GM12878 (cell line): ENCODE results near the gene CD86. TPM values are rescaled to one million over a fixed set of nuclear protein-coding genes. Genes with fewer than 3 reads are reported as not detected.

Experiments
- ATAC-seq: fragments of 200-7000 bp; cut with Tn5 transposase; 3 replicates; pipeline ENCODE4 v1.9.1; 2020; ENCODE audit warnings: mild to moderate bottlenecking, moderate library complexity
- BruUV-seq: library from RNA; stranded (reverse); fragments of 400-500 nt; replicated peaks from 2 replicates; lab custom pipeline; 2021; lab: Mats Ljungman, UMichigan
- CTCF ChIA-PET: fragments of 300-600 bp; sonication (Branson Sonifier 250); formaldehyde crosslinking; extraction: SDS; loops from one replicate; lab custom pipeline; 2021; ENCODE audit warnings: inconsistent platforms; lab: Yijun Ruan, JAX
- POLR2A ChIA-PET: fragments of 350-600 bp; formaldehyde crosslinking; extraction: SDS; loops from one replicate; lab custom pipeline; 2021; ENCODE audit warnings: inconsistent platforms; lab: Charles Lee
- RAD21 ChIA-PET: fragments of 300-600 bp; sonication (Branson Sonifier 250); formaldehyde crosslinking; loops from one replicate; lab custom pipeline; 2023; ENCODE audit warnings: antibody characterized with exemption; ENCODE audit not compliant: unreplicated experiment; lab: Charles Lee
- SMC1A ChIA-PET: fragments of 300-600 bp; sonication (Branson Sonifier 250); formaldehyde crosslinking; loops from one replicate; lab custom pipeline; 2023; ENCODE audit not compliant: unreplicated experiment, uncharacterized antibody; lab: Charles Lee
- DNase-seq: peaks from one replicate; pipeline ENCODE4 v3.0.0-alpha.2; 2011; ENCODE audit warnings: low read depth, low spot score
- FAIRE-seq: peaks from 3 replicates; lab custom pipeline; 2011; peaks lifted over from hg19 to GRCh38; lab: Jason Lieb, UNC
- H2AFZ ChIP-seq: 2 replicates; pipeline ENCODE4 v1.6.0; 2011; ENCODE audit warnings: low read depth, low read length, control low read depth; ENCODE audit not compliant: control insufficient read depth
- H3K27ac ChIP-seq: 2 replicates; pipeline ENCODE4 v1.5.1; 2011; ENCODE audit warnings: control low read depth; ENCODE audit not compliant: control insufficient read depth, insufficient read depth
- H3K27me3 ChIP-seq, 2 experiments: replicated peaks in 1 of 2; 2 replicates each; pipeline versions ENCODE4 v1.6.0 to v1.6.1; 2011; ENCODE audit warnings: low read length in 1 of 2; ENCODE audit not compliant: control insufficient read depth in 2 of 2, insufficient read depth in 2 of 2
- H3K36me3 ChIP-seq, 2 experiments: 2 replicates each; pipeline ENCODE4 v1.5.1; 2011; ENCODE audit warnings: low read length in 1 of 2; ENCODE audit not compliant: control insufficient read depth in 2 of 2, insufficient read depth in 2 of 2
- H3K4me1 ChIP-seq: 2 replicates; pipeline ENCODE4 v1.6.1; 2011; ENCODE audit warnings: mild to moderate bottlenecking, low read length, moderate library complexity, mixed read lengths; ENCODE audit not compliant: control insufficient read depth, insufficient read depth
- H3K4me2 ChIP-seq: 2 replicates; pipeline ENCODE4 v1.6.0; 2011; ENCODE audit warnings: control low read depth; ENCODE audit not compliant: control insufficient read depth, insufficient read depth
- H3K4me3 ChIP-seq: fragments of 200-600 bp; sonication (generic); 2 replicates; pipeline ENCODE4 v1.5.1; 2016
- H3K79me2 ChIP-seq: 2 replicates; pipeline ENCODE4 v1.6.0; 2011; ENCODE audit warnings: low read length; ENCODE audit not compliant: control insufficient read depth, insufficient read depth
- H3K9ac ChIP-seq: 2 replicates; pipeline ENCODE4 v1.8.0; 2011; ENCODE audit warnings: low read length, control low read depth, mixed read lengths; ENCODE audit not compliant: control insufficient read depth, insufficient read depth
- H3K9me3 ChIP-seq: replicated peaks from 3 replicates; pipeline ENCODE4 v1.5.1; 2011; ENCODE audit warnings: mild to moderate bottlenecking, low read length; ENCODE audit not compliant: control insufficient read depth, insufficient read depth
- H4K20me1 ChIP-seq: 2 replicates; pipeline ENCODE4 v1.6.0; 2011; ENCODE audit not compliant: control insufficient read depth, insufficient read depth
- EP300 ChIP-seq, 2 experiments: fragments of 150-350 bp in 1 of 2; IDR thresholded peaks; 2 replicates each; pipeline ENCODE4 v1.6.1; 2011 to 2012; ENCODE audit warnings: low read depth in 2 of 2, low read length in 2 of 2, borderline replicate concordance in 1 of 2, improper control_type of control experiment in 1 of 2, inconsistent platforms in 1 of 2; ENCODE audit not compliant: control insufficient read depth in 1 of 2
- IKZF2 ChIP-seq, 2 experiments: fragments of 450-650 bp; IDR thresholded peaks; 2 replicates each; pipeline ENCODE4 v1.6.1; 2017; ENCODE audit warnings: mild to moderate bottlenecking in 2 of 2, moderate library complexity in 2 of 2
- IRF4 ChIP-seq: IDR thresholded peaks from 2 replicates; pipeline ENCODE4 v1.6.1; 2011; ENCODE audit warnings: low read depth, low read length
- PAX5 ChIP-seq: IDR thresholded peaks from 2 replicates; pipeline ENCODE4 v1.6.1; 2011; ENCODE audit warnings: low read depth, low read length, borderline replicate concordance
- POLR2A ChIP-seq: IDR thresholded peaks from 2 replicates; pipeline ENCODE4 v1.6.1; 2011; ENCODE audit warnings: low read depth, mild to moderate bottlenecking, low read length
- PRDM15 ChIP-seq: fragments of 450-650 bp; formaldehyde crosslinking; IDR thresholded peaks from 2 replicates; pipeline ENCODE4 v1.4.0; 2020; ENCODE audit warnings: mild to moderate bottlenecking, moderate library complexity
- RCOR1 ChIP-seq: conservative IDR thresholded peaks from 2 replicates; pipeline ENCODE4 v1.6.1; 2012; ENCODE audit warnings: low read depth, low read length, improper control_type of control experiment
- SMAD1 ChIP-seq: fragments of 450-650 bp; IDR thresholded peaks from 2 replicates; pipeline ENCODE4 v1.6.1; 2018; ENCODE audit warnings: mild to moderate bottlenecking, low read depth; ENCODE audit not compliant: partially characterized antibody
- SMARCA5 ChIP-seq: fragments of 450-650 bp; IDR thresholded peaks from 2 replicates; pipeline ENCODE4 v1.6.1; 2017; ENCODE audit warnings: mild to moderate bottlenecking
- STAT1 ChIP-seq: fragments of 450-650 bp; conservative IDR thresholded peaks from 2 replicates; pipeline ENCODE4 v1.6.1; 2014; ENCODE audit warnings: antibody characterized with exemption, mild to moderate bottlenecking
- WGBS: methylation state at CpG from one replicate; pipeline ENCODE4 v1.1.6; 2016; ENCODE audit warnings: low lambda C conversion rate; ENCODE audit not compliant: insufficient replicate concordance, insufficient coverage; ENCODE audit errors: missing lambda C conversion rate; 5-methylcytosine and 5-hydroxymethylcytosine counted together
- in situ Hi-C: fragments of 300-500 bp; cut with MboI; formaldehyde crosslinking; loops from 9 replicates; pipeline ENCODE4 v1.14.3; 2018; ENCODE audit warnings: mixed read lengths
- intact Hi-C: fragments of 100-400 bp; cut with micrococcal nuclease; formaldehyde crosslinking; loops from one replicate; pipeline ENCODE4 v1.14.2; 2022; ENCODE audit not compliant: unreplicated experiment
- polyA plus RNA-seq, 11 experiments: library from polyadenylated mRNA; depleted of rRNA in 4 of 11; unstranded in 6 of 11; stranded (reverse) in 5 of 11; fragments of >200 nt; fragmentation: Nextera tagmentation in 4 of 11; fragmentation: Illumina TruSeq in 1 of 11; extraction: Ambion mirVana in 4 of 11; extraction: Trizol in 1 of 11; gene quantifications; 1 replicate in 1 of 11; 2 replicates in 10 of 11; pipeline versions ENCODE4 v1.2.1 to v1.2.3, GENCODE V29; 2011 to 2016; ENCODE audit warnings: inconsistent platforms in 2 of 11, missing spikeins in 2 of 11, low read depth in 1 of 11
- total RNA-seq, 4 experiments: library from RNA; depleted of rRNA in 3 of 4; stranded (reverse); fragments of >200 nt in 3 of 4; fragmentation: Illumina TruSeq in 1 of 4; extraction: Trizol in 1 of 4; gene quantifications; 2 replicates each; pipeline versions ENCODE4 v1.2.1 to v1.2.3, GENCODE V29; 2013 to 2021
- TF ChIP-seq, protein P1 (sequence below): fragments of 450-650 bp; IDR thresholded peaks from 2 replicates; pipeline ENCODE4 v1.6.1; 2017; ENCODE audit warnings: mild to moderate bottlenecking, low read depth, inconsistent platforms; ENCODE audit not compliant: poor library complexity, severe bottlenecking

The CD86 gene
- total and polyA plus RNA-seq, 10 of the 15 experiments (the other 5 are each of a cell fraction or from before 2014, with no cell fraction given), result 40.9 to 100 (median 55.5) TPM

DNA sequence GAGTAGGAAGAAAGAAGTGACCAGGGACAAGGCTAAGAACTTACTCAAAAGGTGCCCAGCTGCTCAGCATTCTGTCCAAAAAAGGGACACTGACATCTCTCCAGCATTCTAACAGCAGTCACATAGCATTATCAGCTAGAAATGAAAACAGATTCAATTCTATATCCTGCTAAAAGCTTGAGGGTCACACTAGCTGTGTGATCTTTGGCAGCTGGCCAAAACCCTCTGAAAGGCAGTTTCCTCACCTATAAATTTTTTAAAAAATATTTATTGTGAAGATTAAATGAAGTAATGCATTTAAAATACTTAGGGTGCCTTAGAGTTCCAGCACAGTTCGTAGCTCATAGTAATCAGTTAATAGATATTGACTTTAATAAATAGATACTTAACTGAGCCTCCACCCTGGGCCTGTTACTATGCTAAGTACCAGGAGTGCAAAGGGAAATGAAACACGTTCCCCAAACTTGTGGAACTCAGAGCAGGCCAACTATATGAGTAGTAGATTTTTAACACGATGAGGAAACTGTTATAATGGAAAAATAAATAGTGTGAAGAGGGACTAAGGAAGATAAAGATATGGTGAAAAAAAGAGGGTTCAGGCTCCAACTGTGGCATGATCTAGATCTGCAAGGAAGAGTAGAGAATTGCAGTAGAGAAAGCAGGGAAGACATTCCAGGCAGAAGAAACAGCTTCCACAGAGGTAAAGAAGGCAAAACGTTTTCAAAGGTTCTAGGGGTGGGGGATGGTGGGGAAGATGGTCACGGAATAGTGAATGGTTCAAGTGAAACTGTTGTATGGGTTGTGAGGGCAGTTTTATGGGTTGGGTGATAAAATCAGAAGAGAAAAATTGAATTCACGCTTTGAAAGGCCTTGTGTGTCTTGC is 11.4 kb downstream of the CD86 start:
- H3K36me3 ChIP-seq, result peaks cover 0 to 3% of the 10 kb centered on the region in 2 experiments; a peak in 1 of 4 replicates
- POLR2A ChIA-PET, result interaction anchor here (0.7 to 9.5 kb wide), 11 partner anchors 11 to 318 kb away, joined by 3 to 144 read pairs (median 11); partner anchors contain the start of gene CD86
- intact Hi-C loops, result no loop called here

More for the DNA sequence above, 11.4 kb downstream of the CD86 start:
- ATAC-seq, result peak; percentile 35
- in situ Hi-C loops, result no loop called here
- Histone ChIP-seq H3K4me1 (peaks cover 57% of the 10 kb centered on the region), H3K9ac (peak overlapping the region; percentile 9; the same call in 1 of the 2 replicates), H3K27ac (peak overlapping the region; percentile 66), H3K4me3 (peak overlapping the region; percentile 52), H3K9me3 (no peaks in the 10 kb centered on the region; the same call in 2 of the 3 replicates), H3K4me2 (peak overlapping the region; percentile 80), H2AFZ (no peak overlapping the region), H3K79me2 (peaks cover 93% of the 10 kb centered on the region), H4K20me1 (no peaks in the 10 kb centered on the region; the same call in 1 of the 2 replicates), H3K27me3 (no peaks in the 10 kb centered on the region)
- 29% methylated on average over 6 of the region's 6 CpGs for WGBS
- SMC1A ChIA-PET, result interaction anchor here (0.6 to 22.2 kb wide), 21 partner anchors 13 to 1183 kb away, joined by 3 to 394 read pairs (median 19); partner anchors contain the start of genes CD86 and ILDR1
- RAD21 ChIA-PET, result interaction anchor here (0.9 to 7.1 kb wide), 19 partner anchors 9 to 255 kb away, joined by 3 to 138 read pairs (median 12); partner anchors contain the start of genes CD86 and ILDR1
- CTCF ChIA-PET, result interaction anchor here (0.8 to 6.3 kb wide), 17 partner anchors 9 to 232 kb away, joined by 3 to 49 read pairs (median 4); partner anchors contain the start of gene ILDR1
- no peak for DNase-seq
- no TSS peak for BruUV-seq
- TF ChIP-seq IKZF2 (IDR thresholded peaks at IDR 0.05) (peak; percentile 50 to 55; a peak in 2 of 4 replicates), STAT1 (no peak), POLR2A (no peak), IRF4 (no peak), EP300 (IDR thresholded peaks at IDR 0.05; ENCODE audit: borderline replicate concordance in 1 of 2, control insufficient read depth in 1 of 2, low read depth in 2 of 2, low read length in 2 of 2) (0 out of 4 replicates have a peak, but pooled peaks of 1 of the 2 experiments have one; percentile 1), RCOR1 (0 out of 2 replicates have a peak, but pooled peaks have one; percentile 42), PAX5 (0 out of 2 replicates have a peak, but pooled peaks have one; percentile 19), SMARCA5 (no peak), SMAD1 (peak; percentile 90), PRDM15 (CRISPR knock-in tag) (0 out of 2 replicates have a peak, but pooled peaks have one; percentile 12)
- TF ChIP-seq, protein P1, sequence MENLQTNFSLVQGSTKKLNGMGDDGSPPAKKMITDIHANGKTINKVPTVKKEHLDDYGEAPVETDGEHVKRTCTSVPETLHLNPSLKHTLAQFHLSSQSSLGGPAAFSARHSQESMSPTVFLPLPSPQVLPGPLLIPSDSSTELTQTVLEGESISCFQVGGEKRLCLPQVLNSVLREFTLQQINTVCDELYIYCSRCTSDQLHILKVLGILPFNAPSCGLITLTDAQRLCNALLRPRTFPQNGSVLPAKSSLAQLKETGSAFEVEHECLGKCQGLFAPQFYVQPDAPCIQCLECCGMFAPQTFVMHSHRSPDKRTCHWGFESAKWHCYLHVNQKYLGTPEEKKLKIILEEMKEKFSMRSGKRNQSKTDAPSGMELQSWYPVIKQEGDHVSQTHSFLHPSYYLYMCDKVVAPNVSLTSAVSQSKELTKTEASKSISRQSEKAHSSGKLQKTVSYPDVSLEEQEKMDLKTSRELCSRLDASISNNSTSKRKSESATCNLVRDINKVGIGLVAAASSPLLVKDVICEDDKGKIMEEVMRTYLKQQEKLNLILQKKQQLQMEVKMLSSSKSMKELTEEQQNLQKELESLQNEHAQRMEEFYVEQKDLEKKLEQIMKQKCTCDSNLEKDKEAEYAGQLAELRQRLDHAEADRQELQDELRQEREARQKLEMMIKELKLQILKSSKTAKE, result peak; percentile 50
- no peak for FAIRE-seq
